ENCODE results near the gene KIF3A.

The KIF3A gene

GRCh38 chr5:132753135-132753987 lies 16.0 kb upstream of the KIF3A start:
- peak; percentile 29 for DNase-seq

GRCh38 chr5:132752581-132753125 lies 15.3 kb upstream of the KIF3A start:
- no peak for DNase-seq

- no peak for DNase-seq
Observed at GRCh38 chr5:132751971-132752580, 14.7 kb upstream of the KIF3A start.

- DNase-seq: no peak
Observed at GRCh38 chr5:132751444-132751843, 14.1 kb upstream of the KIF3A start.

GRCh38 chr5:132750471-132751230 lies 13.3 kb upstream of the KIF3A start:
- no peak for DNase-seq

- no peak for DNase-seq
Observed at GRCh38 chr5:132749506-132749905, 12.2 kb upstream of the KIF3A start.

- DNase-seq: no peak
Observed at GRCh38 chr5:132748522-132749000, 11.2 kb upstream of the KIF3A start.

GRCh38 chr5:132747616-132748440 lies 10.5 kb upstream of the KIF3A start:
- no peak for DNase-seq

GRCh38 chr5:132746954-132747615 lies 9.7 kb upstream of the KIF3A start, which contains the start of gene CCNI2:
Gene CCNI2, plus strand, starts transcription at chr5:132747426. Its CDS starts 70 bp downstream, at chr5:132747496.
- no peak for DNase-seq

GRCh38 chr5:132746592-132746953 lies 9.2 kb upstream of the KIF3A start:
- DNase-seq: no peak

GRCh38 chr5:132744659-132745058 lies 7.3 kb upstream of the KIF3A start:
- DNase-seq: no peak

- DNase-seq: no peak
Observed at GRCh38 chr5:132742626-132743025, 5.3 kb upstream of the KIF3A start.

- no peak for DNase-seq
Observed at GRCh38 chr5:132742158-132742557, 4.8 kb upstream of the KIF3A start.

- no peak for DNase-seq
Observed at GRCh38 chr5:132739232-132739631, 1.9 kb upstream of the KIF3A start.

- no peak for DNase-seq
Observed at GRCh38 chr5:132737982-132738681, 786 bp upstream of the KIF3A start.

GRCh38 chr5:132734687-132735086 lies 2.7 kb downstream of the KIF3A start:
- DNase-seq: no peak

GRCh38 chr5:132733499-132734148 lies 3.7 kb downstream of the KIF3A start:
- no peak for DNase-seq

GRCh38 chr5:132729896-132730295 lies 7.5 kb downstream of the KIF3A start:
- no peak for DNase-seq

GRCh38 chr5:132725745-132726144 lies 11.6 kb downstream of the KIF3A start:
- DNase-seq: no peak

- DNase-seq: no peak
Observed at GRCh38 chr5:132718544-132719312, 18.6 kb downstream of the KIF3A start.
